WERI-Rb-1 (cell line): ENCODE results near the gene CYFIP1.

Experiments used
- DNase-seq: peaks from one replicate; pipeline ENCODE4 v3.0.0-alpha.2; 2020
- H3K27ac ChIP-seq: fragments of 250-450 bp; sonication (Bioruptor Pico); 2 replicates; pipeline ENCODE4 v1.5.1; 2020; ENCODE audit warnings: mild to moderate bottlenecking, moderate library complexity
- H3K27me3 ChIP-seq: fragments of 250-450 bp; sonication (Bioruptor Pico); 2 replicates; pipeline ENCODE4 v1.5.1; 2021; ENCODE audit warnings: mild to moderate bottlenecking, low read depth, moderate library complexity; ENCODE audit not compliant: insufficient read depth, severe bottlenecking
- H3K36me3 ChIP-seq: fragments of 250-450 bp; sonication (Bioruptor Pico); 2 replicates; pipeline ENCODE4 v1.5.1; 2020; ENCODE audit warnings: mild to moderate bottlenecking, moderate library complexity
- H3K4me3 ChIP-seq: 2 replicates; pipeline ENCODE4 v1.5.1; 2011; ENCODE audit warnings: low read depth, mild to moderate bottlenecking, control low read depth, low read length
- H3K9me3 ChIP-seq: fragments of 250-450 bp; sonication (Bioruptor Pico); 2 replicates; pipeline ENCODE4 v1.5.1; 2021; ENCODE audit warnings: mild to moderate bottlenecking, moderate library complexity; ENCODE audit not compliant: severe bottlenecking
- TF ChIP-seq, protein P1 (sequence below): IDR thresholded peaks from 2 replicates; pipeline ENCODE4 v1.5.1; 2011; ENCODE audit warnings: low read depth, mild to moderate bottlenecking, control low read depth, inconsistent platforms, low read length

Gene CYFIP1

DNA sequence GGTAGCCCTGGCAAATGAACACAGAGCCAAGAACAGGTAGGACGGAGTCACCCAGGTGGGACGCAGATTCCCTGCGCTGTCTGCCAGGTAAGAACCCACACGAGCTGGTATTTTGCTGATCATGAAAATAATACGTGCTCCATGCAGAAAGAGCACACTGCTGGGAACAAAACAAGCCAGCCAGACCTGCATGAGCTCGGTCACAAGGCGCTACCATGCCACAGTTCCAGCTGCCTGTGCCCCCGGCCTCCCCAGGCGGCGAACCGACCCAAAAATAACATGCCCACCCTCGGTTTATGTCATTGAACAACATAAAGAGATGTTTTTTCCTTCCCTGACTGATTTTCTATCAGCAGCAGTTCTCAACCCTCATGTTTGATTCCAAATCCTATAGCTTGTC is 25.8 kb downstream of the CYFIP1 start:
- Histone ChIP-seq H3K9me3 (no peaks in the 10 kb centered on the region), H3K36me3 (no peaks in the 10 kb centered on the region), H3K27me3 (no peaks in the 10 kb centered on the region), H3K4me3 (no peak overlapping the region), H3K27ac (no peak overlapping the region)
- TF ChIP-seq, protein P1, sequence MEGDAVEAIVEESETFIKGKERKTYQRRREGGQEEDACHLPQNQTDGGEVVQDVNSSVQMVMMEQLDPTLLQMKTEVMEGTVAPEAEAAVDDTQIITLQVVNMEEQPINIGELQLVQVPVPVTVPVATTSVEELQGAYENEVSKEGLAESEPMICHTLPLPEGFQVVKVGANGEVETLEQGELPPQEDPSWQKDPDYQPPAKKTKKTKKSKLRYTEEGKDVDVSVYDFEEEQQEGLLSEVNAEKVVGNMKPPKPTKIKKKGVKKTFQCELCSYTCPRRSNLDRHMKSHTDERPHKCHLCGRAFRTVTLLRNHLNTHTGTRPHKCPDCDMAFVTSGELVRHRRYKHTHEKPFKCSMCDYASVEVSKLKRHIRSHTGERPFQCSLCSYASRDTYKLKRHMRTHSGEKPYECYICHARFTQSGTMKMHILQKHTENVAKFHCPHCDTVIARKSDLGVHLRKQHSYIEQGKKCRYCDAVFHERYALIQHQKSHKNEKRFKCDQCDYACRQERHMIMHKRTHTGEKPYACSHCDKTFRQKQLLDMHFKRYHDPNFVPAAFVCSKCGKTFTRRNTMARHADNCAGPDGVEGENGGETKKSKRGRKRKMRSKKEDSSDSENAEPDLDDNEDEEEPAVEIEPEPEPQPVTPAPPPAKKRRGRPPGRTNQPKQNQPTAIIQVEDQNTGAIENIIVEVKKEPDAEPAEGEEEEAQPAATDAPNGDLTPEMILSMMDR = no peak
- no peak for DNase-seq

DNA sequence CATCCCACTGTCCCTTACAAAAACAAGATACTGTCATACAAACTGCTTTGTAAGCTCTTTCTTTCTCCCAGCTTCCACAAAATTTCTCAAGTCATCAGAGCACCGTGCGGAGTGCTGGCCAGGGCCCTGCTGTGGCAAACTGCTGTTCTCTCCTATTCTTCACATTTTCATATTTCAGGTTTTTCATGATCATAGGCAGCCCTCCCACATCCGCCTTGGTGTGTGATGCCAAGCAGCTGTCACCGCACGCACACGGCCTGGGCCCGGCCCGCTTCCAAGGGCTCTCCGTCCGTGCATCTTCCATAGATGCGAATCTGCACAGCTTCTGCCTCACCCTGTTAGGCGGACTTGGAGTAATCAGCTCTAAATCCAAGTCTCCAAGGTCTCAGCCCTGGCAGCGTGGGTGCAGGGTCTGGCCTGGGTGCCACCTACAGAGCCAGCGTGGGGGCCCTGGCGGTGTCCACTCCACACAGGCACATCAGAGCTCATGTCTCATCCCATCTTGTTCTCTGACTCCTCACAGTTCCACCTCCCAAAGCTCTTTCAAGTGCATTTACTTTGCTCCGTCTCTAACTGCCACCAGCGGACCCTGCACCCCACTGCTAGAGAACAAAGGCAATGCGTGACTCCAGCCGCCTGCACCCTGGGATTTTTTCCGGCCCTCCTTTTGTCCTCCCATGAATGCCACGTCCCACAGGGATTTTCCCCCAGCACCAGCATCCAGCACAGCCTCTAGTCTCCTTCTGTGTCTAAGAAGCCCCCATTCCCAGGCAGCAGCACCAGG is 27.2 kb downstream of the CYFIP1 start:
- Histone ChIP-seq H3K27ac (no peak overlapping the region), H3K36me3 (no peaks in the 10 kb centered on the region)

DNA sequence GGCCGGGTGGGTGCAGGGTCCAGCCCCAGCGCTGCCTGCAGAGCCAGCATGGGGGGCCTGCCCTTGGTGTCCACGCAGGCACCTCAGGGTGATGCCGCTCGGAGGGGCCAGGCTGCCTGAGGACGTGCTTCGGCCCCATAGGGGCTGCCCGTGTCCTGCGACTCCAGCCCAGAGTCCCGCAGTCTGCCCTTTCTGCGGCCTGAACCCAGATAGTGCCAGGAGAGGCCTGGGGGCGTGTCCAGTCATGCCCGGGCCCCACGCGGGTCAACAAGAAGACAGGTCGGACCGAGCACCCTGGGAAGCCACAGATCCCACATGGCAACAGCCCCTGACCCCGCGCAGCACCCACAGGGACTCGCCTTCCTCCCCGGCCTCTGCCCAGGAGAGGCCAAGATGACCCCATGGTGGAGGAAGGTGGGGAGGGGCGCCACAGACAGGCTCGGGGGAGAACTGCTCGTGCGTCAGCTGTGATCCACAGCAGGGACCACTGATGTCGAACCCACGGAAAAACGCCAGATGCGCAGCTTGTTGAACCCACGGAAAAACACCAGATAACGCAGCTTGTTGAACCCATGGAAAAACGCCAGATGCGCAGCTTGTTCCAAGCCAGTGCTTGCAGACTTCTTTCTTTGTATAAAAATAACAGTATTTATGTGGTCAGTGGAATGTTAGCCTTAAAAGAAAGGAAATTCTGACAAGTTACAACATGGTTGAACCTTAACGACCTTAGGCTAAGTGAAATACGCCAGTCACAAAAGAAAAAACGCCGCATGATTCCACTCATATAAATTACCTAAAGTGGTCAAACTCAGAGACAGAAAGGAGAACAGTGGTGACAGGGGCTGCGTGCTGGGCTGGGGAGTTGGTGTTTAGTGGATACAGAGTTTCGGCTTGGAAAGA is 28.5 kb downstream of the CYFIP1 start:
- no peak overlapping the region for H3K27ac ChIP-seq
- TF ChIP-seq, protein P1 = no peak
- H3K36me3 ChIP-seq = no peaks in the 10 kb centered on the region
- no peak overlapping the region for H3K4me3 ChIP-seq
- H3K9me3 ChIP-seq = no peaks in the 10 kb centered on the region
- no peak for DNase-seq
- no peaks in the 10 kb centered on the region for H3K27me3 ChIP-seq

More for the DNA sequence above, 27.2 kb downstream of the CYFIP1 start:
- Histone ChIP-seq H3K9me3 (no peaks in the 10 kb centered on the region), H3K27me3 (no peaks in the 10 kb centered on the region), H3K4me3 (no peak overlapping the region)
- no peak for DNase-seq
- TF ChIP-seq, protein P1 = no peak

DNA sequence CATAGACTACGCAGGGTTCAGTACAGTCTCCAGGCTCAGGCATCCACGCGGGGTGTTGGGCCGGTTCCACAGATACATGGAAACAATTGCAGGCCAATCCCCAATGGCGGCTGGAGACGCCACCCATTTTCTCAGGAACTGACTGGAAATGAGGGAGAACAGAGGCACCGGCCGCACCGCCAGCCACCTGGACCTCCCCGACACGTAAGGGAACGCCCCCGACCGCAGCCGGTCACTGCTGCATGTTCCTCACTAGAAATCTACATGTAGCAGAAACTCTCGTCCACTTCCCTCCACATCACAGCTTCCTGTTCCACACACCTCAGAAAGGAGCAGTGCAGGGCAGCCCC is 29.2 kb downstream of the CYFIP1 start:
- Histone ChIP-seq H3K9me3 (no peaks in the 10 kb centered on the region), H3K27ac (no peak overlapping the region), H3K36me3 (no peaks in the 10 kb centered on the region), H3K27me3 (no peaks in the 10 kb centered on the region), H3K4me3 (no peak overlapping the region)
- TF ChIP-seq, protein P1 = no peak
- no peak for DNase-seq

DNA sequence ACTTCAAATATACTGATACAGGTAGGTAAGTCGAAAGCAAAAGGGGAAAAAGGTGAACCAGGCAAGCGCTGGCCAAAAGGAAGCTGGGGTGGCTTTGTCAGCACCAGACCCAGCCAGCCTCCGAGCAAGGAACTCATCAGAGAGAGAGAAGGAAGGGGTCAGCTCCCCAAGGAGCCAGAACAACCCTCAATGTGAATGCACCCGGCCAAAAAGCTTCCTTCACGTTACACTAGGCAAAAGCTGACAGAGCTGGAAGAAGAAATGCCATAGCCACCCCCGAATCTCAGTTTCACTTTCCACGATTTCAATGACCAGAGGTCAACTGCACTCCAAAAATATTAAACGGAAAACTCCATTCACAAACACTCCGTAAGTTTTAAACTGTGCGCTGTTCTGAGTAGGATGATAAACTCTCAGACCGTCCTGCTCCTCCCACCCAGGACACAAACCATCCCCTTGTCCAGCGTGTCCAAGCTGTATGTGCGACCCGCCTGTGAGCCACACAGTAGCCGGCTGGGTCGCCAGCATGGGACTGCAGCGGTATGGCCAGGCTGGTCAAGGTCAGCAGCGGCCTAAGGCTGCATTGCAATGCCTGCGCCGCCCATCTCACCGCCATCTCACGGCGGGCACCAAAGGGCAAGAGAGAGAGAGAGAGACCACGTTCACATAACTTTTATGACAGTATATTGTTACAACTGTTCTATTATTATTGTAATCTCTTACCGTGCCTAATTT is 29.7 kb downstream of the CYFIP1 start:
- no peak overlapping the region for H3K4me3 ChIP-seq
- no peak for DNase-seq
- H3K27ac ChIP-seq = no peak overlapping the region
- no peaks in the 10 kb centered on the region for H3K9me3 ChIP-seq
- H3K36me3 ChIP-seq = no peaks in the 10 kb centered on the region
- no peaks in the 10 kb centered on the region for H3K27me3 ChIP-seq
- TF ChIP-seq, protein P1 = no peak
